ENCODE data around the gene CUL4A.

GRCh38 chr13:113187883-113188665 is 21.3 kb upstream of the CUL4A start:
- TF ChIP-seq, protein P1, sequence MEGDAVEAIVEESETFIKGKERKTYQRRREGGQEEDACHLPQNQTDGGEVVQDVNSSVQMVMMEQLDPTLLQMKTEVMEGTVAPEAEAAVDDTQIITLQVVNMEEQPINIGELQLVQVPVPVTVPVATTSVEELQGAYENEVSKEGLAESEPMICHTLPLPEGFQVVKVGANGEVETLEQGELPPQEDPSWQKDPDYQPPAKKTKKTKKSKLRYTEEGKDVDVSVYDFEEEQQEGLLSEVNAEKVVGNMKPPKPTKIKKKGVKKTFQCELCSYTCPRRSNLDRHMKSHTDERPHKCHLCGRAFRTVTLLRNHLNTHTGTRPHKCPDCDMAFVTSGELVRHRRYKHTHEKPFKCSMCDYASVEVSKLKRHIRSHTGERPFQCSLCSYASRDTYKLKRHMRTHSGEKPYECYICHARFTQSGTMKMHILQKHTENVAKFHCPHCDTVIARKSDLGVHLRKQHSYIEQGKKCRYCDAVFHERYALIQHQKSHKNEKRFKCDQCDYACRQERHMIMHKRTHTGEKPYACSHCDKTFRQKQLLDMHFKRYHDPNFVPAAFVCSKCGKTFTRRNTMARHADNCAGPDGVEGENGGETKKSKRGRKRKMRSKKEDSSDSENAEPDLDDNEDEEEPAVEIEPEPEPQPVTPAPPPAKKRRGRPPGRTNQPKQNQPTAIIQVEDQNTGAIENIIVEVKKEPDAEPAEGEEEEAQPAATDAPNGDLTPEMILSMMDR (conservative IDR thresholded peaks at IDR 0.05): no peak
- no peak for TF ChIP-seq ZFX (IDR thresholded peaks at IDR 0.05)
